Measurements from ENCODE around the gene OCSTAMP. TPM values are rescaled to one million over a fixed set of nuclear protein-coding genes. Genes with fewer than 3 reads are reported as not detected.

Gene OCSTAMP
- total RNA-seq, 4 donors from 2014 or later, result not detected

- Histone ChIP-seq H3K4me1 (no peaks in the 10 kb centered on the region), H3K4me3 (no peak overlapping the region), H3K36me3 (no peaks in the 10 kb centered on the region), H3K27me3 (peaks cover 0 to 19% (median 0%) of the 10 kb centered on the region in 4 donors), H3K9me3 (no peaks in the 10 kb centered on the region), H3K27ac (no peak overlapping the region)
- intact Hi-C loops (cut with DNase I), result no loop called here
- DNase-seq, result no peak
- TF ChIP-seq POLR2A (IDR thresholded peaks at IDR 0.05) (no peak), CTCF (IDR thresholded peaks at IDR 0.05) (no peak)
- 55 to 57% methylated on average over 3 to 4 of the region's 4 CpGs for WGBS, 2 donors
Measured at GRCh38 chr20:46552460-46553420, 2.3 kb upstream of the OCSTAMP start.

GRCh38 chr20:46551522-46552381, 1.3 kb upstream of the OCSTAMP start:
- H3K36me3 ChIP-seq, result no peaks in the 10 kb centered on the region
- H3K9me3 ChIP-seq, result no peaks in the 10 kb centered on the region
- no peak for TF ChIP-seq CTCF (IDR thresholded peaks at IDR 0.05)
- TF ChIP-seq POLR2A (IDR thresholded peaks at IDR 0.05), result no peak
- no peak for DNase-seq
- H3K27me3 ChIP-seq, result peaks cover 0 to 19% (median 0%) of the 10 kb centered on the region in 4 donors
- H3K4me1 ChIP-seq, result no peaks in the 10 kb centered on the region
- intact Hi-C loops (cut with DNase I), result no loop called here
- H3K4me3 ChIP-seq, result no peak overlapping the region
- WGBS, 2 donors, result 72 to 80% methylated on average over 8 of the region's 12 CpGs
- H3K27ac ChIP-seq, result no peak overlapping the region

- DNase-seq, result no peak
- 77 to 85% methylated on average over 4 of the region's 4 CpGs for WGBS, 2 donors
- H3K27me3 ChIP-seq, result peaks cover 0 to 30% (median 0%) of the 10 kb centered on the region in 4 donors
- TF ChIP-seq CTCF (IDR thresholded peaks at IDR 0.05) (no peak), POLR2A (IDR thresholded peaks at IDR 0.05) (no peak)
- no peak overlapping the region for H3K4me3 ChIP-seq
- no peaks in the 10 kb centered on the region for H3K4me1 ChIP-seq
- intact Hi-C loops (cut with DNase I), result no loop called here
- H3K9me3 ChIP-seq, result no peaks in the 10 kb centered on the region
- H3K27ac ChIP-seq, result no peak overlapping the region
- no peaks in the 10 kb centered on the region for H3K36me3 ChIP-seq
Measured at GRCh38 chr20:46549188-46549972, 1.1 kb downstream of the OCSTAMP start.

GRCh38 chr20:46548688-46549087, 1.8 kb downstream of the OCSTAMP start:
- H3K27me3 ChIP-seq, result peaks cover 0 to 30% (median 0%) of the 10 kb centered on the region in 4 donors
- TF ChIP-seq POLR2A (IDR thresholded peaks at IDR 0.05), result no peak
- TF ChIP-seq CTCF (IDR thresholded peaks at IDR 0.05), result no peak
- no peaks in the 10 kb centered on the region for H3K9me3 ChIP-seq
- 77% methylated on average over 5 of the region's 5 CpGs for WGBS, 2 donors
- H3K4me3 ChIP-seq, result no peak overlapping the region
- H3K4me1 ChIP-seq, result no peaks in the 10 kb centered on the region
- H3K27ac ChIP-seq, result no peak overlapping the region
- intact Hi-C loops (cut with DNase I), result no loop called here
- DNase-seq, result no peak
- H3K36me3 ChIP-seq, result no peaks in the 10 kb centered on the region

Data from esophagus squamous epithelium (tissue), 5 donors.